Nephron progenitor cell (in vitro differentiated cells): ENCODE data around the gene DUSP16.
A peak's percentile ranks its signal among the peaks of the same experiment; 100 is the strongest.

Experiments used
- DNase-seq: peaks from one replicate; pipeline ENCODE4 v3.0.0; 2021
- H3K27ac Mint-ChIP-seq: 2 replicates; pipeline ENCODE4 v1.8.0; 2021; ENCODE audit warnings: mild to moderate bottlenecking, moderate library complexity, mixed read lengths
- H3K27me3 Mint-ChIP-seq: 2 replicates; pipeline ENCODE4 v1.8.0; 2021; ENCODE audit warnings: mild to moderate bottlenecking, low read depth, mixed read lengths; ENCODE audit not compliant: poor library complexity
- H3K36me3 Mint-ChIP-seq: 2 replicates; pipeline ENCODE4 v1.8.0; 2021; ENCODE audit warnings: low read depth, mixed read lengths
- H3K4me1 Mint-ChIP-seq: 2 replicates; pipeline ENCODE4 v1.8.0; 2021; ENCODE audit warnings: mixed read lengths
- H3K4me3 Mint-ChIP-seq: 2 replicates; pipeline ENCODE4 v1.8.0; 2021; ENCODE audit warnings: mild to moderate bottlenecking, moderate library complexity, mixed read lengths
- H3K9me3 Mint-ChIP-seq: 2 replicates; pipeline ENCODE4 v1.8.0; 2021; ENCODE audit warnings: mild to moderate bottlenecking, moderate library complexity, mixed read lengths
- TF ChIP-seq, protein P1 (sequence below): fragments of 200-600 bp; sonication (generic); IDR thresholded peaks from 2 replicates; pipeline ENCODE4 v1.5.0; 2021; ENCODE audit warnings: antibody characterized with exemption

The DUSP16 gene

DNA sequence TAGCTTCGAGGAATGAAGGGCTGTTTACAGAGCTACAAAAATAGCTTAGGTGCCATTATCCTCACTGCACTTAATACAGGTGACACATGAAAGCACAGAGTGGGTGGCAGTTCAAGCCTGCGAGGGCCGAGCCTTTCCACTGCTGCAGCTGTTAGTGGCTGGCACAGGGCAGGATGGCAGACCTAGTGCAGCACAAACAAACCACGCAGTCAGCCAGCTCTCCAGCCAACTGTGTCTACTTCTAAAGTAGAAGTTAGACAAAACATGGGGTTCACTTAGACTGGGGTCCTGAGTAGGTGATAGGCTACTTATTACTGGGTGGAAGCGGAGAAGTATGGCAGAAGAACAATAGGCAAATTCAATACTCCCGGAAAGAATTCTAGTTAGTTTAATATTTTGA, 95.4 kb downstream of the DUSP16 start:
- peaks cover 58% of the 10 kb centered on the region for H3K36me3 Mint-ChIP-seq
- no peak for DNase-seq
- H3K27me3 Mint-ChIP-seq, result no peaks in the 10 kb centered on the region
- H3K4me1 Mint-ChIP-seq, result peaks cover 7% of the 10 kb centered on the region
- TF ChIP-seq, protein P1, sequence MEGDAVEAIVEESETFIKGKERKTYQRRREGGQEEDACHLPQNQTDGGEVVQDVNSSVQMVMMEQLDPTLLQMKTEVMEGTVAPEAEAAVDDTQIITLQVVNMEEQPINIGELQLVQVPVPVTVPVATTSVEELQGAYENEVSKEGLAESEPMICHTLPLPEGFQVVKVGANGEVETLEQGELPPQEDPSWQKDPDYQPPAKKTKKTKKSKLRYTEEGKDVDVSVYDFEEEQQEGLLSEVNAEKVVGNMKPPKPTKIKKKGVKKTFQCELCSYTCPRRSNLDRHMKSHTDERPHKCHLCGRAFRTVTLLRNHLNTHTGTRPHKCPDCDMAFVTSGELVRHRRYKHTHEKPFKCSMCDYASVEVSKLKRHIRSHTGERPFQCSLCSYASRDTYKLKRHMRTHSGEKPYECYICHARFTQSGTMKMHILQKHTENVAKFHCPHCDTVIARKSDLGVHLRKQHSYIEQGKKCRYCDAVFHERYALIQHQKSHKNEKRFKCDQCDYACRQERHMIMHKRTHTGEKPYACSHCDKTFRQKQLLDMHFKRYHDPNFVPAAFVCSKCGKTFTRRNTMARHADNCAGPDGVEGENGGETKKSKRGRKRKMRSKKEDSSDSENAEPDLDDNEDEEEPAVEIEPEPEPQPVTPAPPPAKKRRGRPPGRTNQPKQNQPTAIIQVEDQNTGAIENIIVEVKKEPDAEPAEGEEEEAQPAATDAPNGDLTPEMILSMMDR, result no peak
- H3K9me3 Mint-ChIP-seq, result peaks cover 32% of the 10 kb centered on the region
- no peak overlapping the region for H3K4me3 Mint-ChIP-seq
- H3K27ac Mint-ChIP-seq, result peak overlapping the region; percentile 53

DNA sequence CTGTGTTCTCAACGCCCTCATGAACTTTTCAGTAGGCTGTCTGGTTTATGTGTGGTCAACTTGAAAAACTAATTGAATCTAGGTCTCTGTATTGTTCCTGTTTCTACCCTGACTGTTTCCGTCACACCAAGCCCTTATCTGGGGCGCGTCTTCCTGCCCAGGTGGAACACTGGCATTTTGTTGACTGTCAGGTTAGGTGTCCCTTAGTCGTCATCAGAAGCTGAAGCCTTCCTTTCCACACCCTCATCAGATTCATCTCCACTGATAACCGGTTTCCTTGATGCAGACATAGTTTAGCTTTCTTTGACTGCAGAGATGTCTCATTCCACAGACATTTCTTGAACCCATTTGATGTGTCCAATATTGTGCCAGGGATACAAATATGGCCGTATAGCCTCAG, 96.5 kb downstream of the DUSP16 start:
- H3K36me3 Mint-ChIP-seq, result peaks cover 49% of the 10 kb centered on the region
- DNase-seq, result no peak
- H3K4me3 Mint-ChIP-seq, result no peak overlapping the region
- no peaks in the 10 kb centered on the region for H3K4me1 Mint-ChIP-seq
- TF ChIP-seq, protein P1, result no peak
- peaks cover 24% of the 10 kb centered on the region for H3K9me3 Mint-ChIP-seq
- H3K27me3 Mint-ChIP-seq, result peaks cover 4% of the 10 kb centered on the region
- H3K27ac Mint-ChIP-seq, result peak overlapping the region; percentile 8

DNA sequence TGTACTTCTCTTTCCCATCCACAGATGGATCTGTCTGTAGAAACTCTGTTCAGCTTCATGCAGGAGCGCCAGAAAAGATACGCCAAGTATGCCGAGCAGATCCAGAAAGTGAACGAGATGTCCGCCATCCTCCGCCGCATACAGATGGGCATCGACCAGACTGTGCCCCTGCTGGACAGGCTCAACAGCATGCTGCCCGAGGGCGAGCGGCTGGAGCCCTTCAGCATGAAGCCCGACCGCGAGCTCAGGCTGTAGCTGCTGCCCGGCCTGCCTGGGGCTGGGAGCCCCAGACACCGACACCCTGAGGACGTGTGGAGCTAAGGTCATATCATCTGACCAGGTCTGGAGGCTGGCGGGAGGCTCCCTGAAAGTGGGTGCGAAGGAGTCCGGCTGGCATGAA, 97.1 kb downstream of the DUSP16 start:
- peaks cover 43% of the 10 kb centered on the region for H3K36me3 Mint-ChIP-seq
- no peak for DNase-seq
- peaks cover 17% of the 10 kb centered on the region for H3K9me3 Mint-ChIP-seq
- H3K4me1 Mint-ChIP-seq, result no peaks in the 10 kb centered on the region
- H3K4me3 Mint-ChIP-seq, result no peak overlapping the region
- H3K27ac Mint-ChIP-seq, result no peak overlapping the region
- H3K27me3 Mint-ChIP-seq, result peaks cover 4% of the 10 kb centered on the region
- TF ChIP-seq, protein P1, result no peak

DNA sequence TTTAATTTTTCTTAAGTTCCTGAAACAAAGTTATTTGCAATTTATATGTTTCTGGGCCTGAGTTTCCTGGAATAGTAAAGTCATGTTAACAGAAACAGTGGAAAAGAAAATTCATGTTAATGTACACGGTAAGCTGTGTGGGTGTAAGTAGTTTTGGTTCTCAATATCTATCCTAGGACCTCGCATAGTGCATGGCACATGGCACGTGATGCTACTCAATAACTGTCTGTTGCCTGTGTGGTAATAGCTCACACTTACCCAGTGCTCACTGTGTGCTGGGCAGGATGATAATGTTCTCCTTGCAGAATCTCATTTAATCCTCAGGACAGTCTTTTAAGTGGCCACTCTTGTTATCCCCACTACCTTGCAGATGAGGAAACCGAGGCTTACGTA, 100.7 kb downstream of the DUSP16 start:
- Mint-ChIP-seq H3K9me3 (no peaks in the 10 kb centered on the region), H3K27me3 (peaks cover 4% of the 10 kb centered on the region), H3K36me3 (peaks cover 8% of the 10 kb centered on the region), H3K4me1 (peaks cover 5% of the 10 kb centered on the region), H3K4me3 (no peak overlapping the region), H3K27ac (no peak overlapping the region)
- TF ChIP-seq, protein P1, result no peak
- no peak for DNase-seq

DNA sequence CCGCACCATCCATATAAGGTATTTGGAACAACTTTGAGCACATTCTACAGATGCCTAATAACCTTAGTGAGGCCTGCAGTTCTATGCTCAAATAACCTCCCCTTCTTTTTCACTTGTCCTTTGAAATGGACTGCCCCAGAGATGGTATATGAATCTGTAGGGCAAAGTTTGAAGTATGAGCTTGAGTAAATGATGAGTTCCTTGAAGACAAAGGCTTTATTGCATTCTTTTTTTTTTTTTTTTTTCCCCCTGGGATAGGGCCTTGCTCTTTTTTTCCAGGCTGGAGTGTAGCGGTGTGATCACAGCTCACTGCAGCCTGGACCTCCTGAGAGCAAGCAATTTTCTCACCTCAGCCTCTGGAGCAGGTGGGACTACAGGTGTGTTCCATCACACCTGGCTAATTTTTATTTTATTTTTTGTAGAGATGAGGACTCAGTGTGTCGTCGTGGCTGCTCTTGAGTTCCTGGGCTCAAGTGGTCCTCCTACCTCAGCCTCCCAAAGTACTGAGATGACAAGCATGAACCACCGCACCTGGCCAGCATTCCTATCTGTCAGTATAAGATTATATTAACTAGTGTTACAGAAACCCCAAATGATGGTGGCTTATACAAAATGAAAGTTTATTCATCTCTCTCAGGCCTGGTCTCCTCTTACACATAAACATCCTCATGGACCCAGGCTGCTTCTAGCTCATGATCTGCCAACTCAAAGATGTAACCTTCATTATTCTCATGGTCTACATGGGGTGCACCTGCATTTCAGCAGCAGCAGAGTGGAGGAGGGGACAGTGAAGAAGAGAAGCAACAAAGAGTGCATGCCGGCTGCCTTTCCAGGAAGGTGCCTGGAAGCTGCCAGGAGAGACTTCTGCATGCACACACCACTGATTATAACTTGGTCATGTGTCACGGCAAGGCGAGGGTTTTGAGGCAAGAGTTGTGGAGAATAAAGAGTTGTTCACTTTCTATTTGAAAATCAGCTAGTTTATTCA, 101.4 kb downstream of the DUSP16 start:
- no peak overlapping the region for H3K4me3 Mint-ChIP-seq
- TF ChIP-seq, protein P1, result no peak
- DNase-seq, result no peak
- H3K27ac Mint-ChIP-seq, result no peak overlapping the region
- peaks cover 6% of the 10 kb centered on the region for H3K36me3 Mint-ChIP-seq
- H3K4me1 Mint-ChIP-seq, result peaks cover 5% of the 10 kb centered on the region
- H3K9me3 Mint-ChIP-seq, result no peaks in the 10 kb centered on the region
- H3K27me3 Mint-ChIP-seq, result peaks cover 4% of the 10 kb centered on the region

DNA sequence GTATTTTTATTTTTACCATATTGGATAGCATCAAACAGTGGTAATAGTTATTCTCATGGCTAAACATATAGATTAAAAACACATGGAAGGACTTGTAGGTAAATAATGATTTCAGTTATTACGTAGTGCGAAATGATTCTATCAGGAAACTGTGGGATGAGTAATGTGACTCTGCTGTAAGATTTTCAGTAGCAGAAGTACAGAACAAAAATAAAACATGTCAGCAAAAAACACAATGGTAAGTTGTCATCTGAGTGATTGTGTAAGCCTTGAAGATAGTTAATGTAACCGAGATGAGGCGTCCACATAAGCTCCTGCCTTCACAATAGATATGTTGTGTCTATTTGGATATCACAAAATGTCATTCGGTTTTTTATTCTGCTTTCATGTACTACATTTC, 106.0 kb downstream of the DUSP16 start:
- no peaks in the 10 kb centered on the region for H3K9me3 Mint-ChIP-seq
- no peaks in the 10 kb centered on the region for H3K36me3 Mint-ChIP-seq
- H3K27me3 Mint-ChIP-seq, result peaks cover 3% of the 10 kb centered on the region
- DNase-seq, result no peak
- no peak overlapping the region for H3K27ac Mint-ChIP-seq
- no peak overlapping the region for H3K4me3 Mint-ChIP-seq
- peaks cover 8% of the 10 kb centered on the region for H3K4me1 Mint-ChIP-seq
- TF ChIP-seq, protein P1, result no peak
